HCT116 (cell line): ENCODE results near the gene UFSP2. TPM values are rescaled to one million over a fixed set of nuclear protein-coding genes. Genes with fewer than 3 reads are reported as not detected.
A peak's percentile ranks its signal among the peaks of the same experiment; 100 is the strongest.

Source experiments
- ATAC-seq: fragments of 200-7000 bp; cut with Tn5 transposase; 2 replicates; pipeline ENCODE4 v1.9.1; 2020; ENCODE audit warnings: mild to moderate bottlenecking, moderate library complexity
- BruUV-seq: library from RNA; stranded (reverse); fragments of 400-500 nt; replicated peaks from 2 replicates; lab custom pipeline; 2021; lab: Mats Ljungman, UMichigan
- CTCF ChIA-PET: fragments of 300-600 bp; sonication (Branson Sonifier 250); formaldehyde crosslinking; loops from one replicate; lab custom pipeline; 2021; ENCODE audit warnings: antibody characterized with exemption; lab: Charles Lee
- POLR2A ChIA-PET: fragments of 300-600, 350-600 bp; sonication (Branson Sonifier 250); formaldehyde crosslinking; loops from one replicate; lab custom pipeline; 2021; ENCODE audit warnings: antibody characterized with exemption; lab: Charles Lee
- RAD21 ChIA-PET, 2 experiments: fragments of 300-600 bp; sonication (Branson Sonifier 250); formaldehyde crosslinking; loops; one replicate each; lab custom pipeline; 2023; ENCODE audit warnings: low total read pairs in 2 of 2; ENCODE audit not compliant: uncharacterized antibody in 2 of 2, unreplicated experiment in 2 of 2, low non-redundant PET in 1 of 2; lab: Charles Lee
- DNase-seq: peaks from one replicate; pipeline ENCODE4 v3.0.0-alpha.2; 2010; ENCODE audit warnings: low read depth, low spot score
- H2AFZ ChIP-seq: fragments of 200-600 bp; shearing (Covaris generic), sonication (generic); 2 replicates; pipeline ENCODE4 v1.6.1; 2017; ENCODE audit warnings: low read depth, mixed run types, mixed read lengths, antibody characterized with exemption, low read length; ENCODE audit not compliant: poor library complexity, severe bottlenecking
- H3K27ac ChIP-seq: 2 replicates; pipeline ENCODE4 v1.5.1; 2012; ENCODE audit warnings: low read depth, low read length
- H3K27me3 ChIP-seq: fragments of 200-600 bp; sonication (generic); 2 replicates; pipeline ENCODE4 v1.6.1; 2016; ENCODE audit warnings: mixed run types, low read length, mixed read lengths; ENCODE audit not compliant: insufficient read depth
- H3K36me3 ChIP-seq, 2 experiments: fragments of 200-500 bp in 1 of 2; fragments of 200-600 bp in 1 of 2; sonication (Bioruptor generic) in 1 of 2; sonication (generic) in 1 of 2; 2 replicates each; pipeline versions ENCODE4 v1.5.1 to v1.6.1; 2014 to 2016; ENCODE audit warnings: low read length in 2 of 2, inconsistent platforms in 1 of 2, mixed read lengths in 1 of 2, mixed run types in 1 of 2; ENCODE audit not compliant: insufficient read depth in 2 of 2, control insufficient read depth in 1 of 2
- H3K4me1 ChIP-seq, 2 experiments: fragments of 200-600 bp in 1 of 2; sonication (generic) in 1 of 2; 2 replicates each; pipeline versions ENCODE4 v1.5.1 to v1.6.1; 2012 to 2017; ENCODE audit warnings: low read length in 2 of 2, inconsistent platforms in 1 of 2, mild to moderate bottlenecking in 1 of 2, mixed read lengths in 1 of 2, mixed run types in 1 of 2, moderate library complexity in 1 of 2; ENCODE audit not compliant: insufficient read depth in 2 of 2, control insufficient read depth in 1 of 2
- H3K4me2 ChIP-seq: fragments of 200-600 bp; sonication (generic); 2 replicates; pipeline ENCODE4 v1.6.1; 2017; ENCODE audit warnings: mixed run types, low read length, mixed read lengths
- H3K4me3 ChIP-seq, 2 experiments: fragments of 200-600 bp in 1 of 2; sonication (generic) in 1 of 2; replicated peaks in 1 of 2; 2 replicates each; pipeline ENCODE4 v1.5.1; 2011 to 2016; ENCODE audit warnings: low read length in 2 of 2, control low read depth in 1 of 2, low read depth in 1 of 2, mild to moderate bottlenecking in 1 of 2, mixed read lengths in 1 of 2, mixed run types in 1 of 2
- H3K79me2 ChIP-seq: fragments of 200-600 bp; sonication (generic); 2 replicates; pipeline ENCODE4 v1.6.1; 2017; ENCODE audit warnings: mild to moderate bottlenecking, mixed run types, low read length, moderate library complexity, mixed read lengths; ENCODE audit not compliant: insufficient read depth
- H3K9ac ChIP-seq: fragments of 200-600 bp; sonication (generic); 2 replicates; pipeline ENCODE4 v1.6.1; 2016; ENCODE audit warnings: low read length, mixed read lengths
- H3K9me2 ChIP-seq: fragments of 200-600 bp; sonication (generic), shearing (Covaris generic); 2 replicates; pipeline ENCODE4 v1.6.1; 2017; ENCODE audit warnings: mixed run types, mild to moderate bottlenecking, moderate library complexity; ENCODE audit not compliant: insufficient read depth
- H3K9me3 ChIP-seq, 2 experiments: fragments of 200-500 bp in 1 of 2; fragments of 200-600 bp in 1 of 2; sonication (Bioruptor generic) in 1 of 2; sonication (generic) in 1 of 2; 2 replicates each; pipeline ENCODE4 v1.6.1; 2014 to 2017; ENCODE audit warnings: low read length in 2 of 2, mixed read lengths in 2 of 2, inconsistent platforms in 1 of 2, low read depth in 1 of 2, mild to moderate bottlenecking in 1 of 2, mixed run types in 1 of 2, moderate library complexity in 1 of 2; ENCODE audit not compliant: control insufficient read depth in 1 of 2, insufficient read depth in 1 of 2
- H4K20me1 ChIP-seq: fragments of 200-600 bp; sonication (generic), shearing (Covaris generic); 2 replicates; pipeline ENCODE4 v1.6.1; 2017; ENCODE audit warnings: mixed run types, mild to moderate bottlenecking, moderate library complexity; ENCODE audit not compliant: insufficient read depth
- CBX3 ChIP-seq: IDR thresholded peaks from 2 replicates; pipeline ENCODE4 v1.6.1; 2012; ENCODE audit warnings: low read depth
- CEBPB ChIP-seq: IDR thresholded peaks from 2 replicates; pipeline ENCODE4 v1.6.1; 2012; ENCODE audit warnings: low read depth
- EGR1 ChIP-seq: IDR thresholded peaks from 2 replicates; pipeline ENCODE4 v1.6.1; 2012; ENCODE audit warnings: low read depth
- ELF1 ChIP-seq: IDR thresholded peaks from 2 replicates; pipeline ENCODE4 v1.6.1; 2012; ENCODE audit warnings: low read depth, borderline replicate concordance
- EZH2 ChIP-seq: fragments of 200-600 bp; sonication (generic); IDR thresholded peaks from 2 replicates; pipeline ENCODE4 v1.6.1; 2017; ENCODE audit warnings: antibody characterized with exemption, mixed run types
- EZH2phosphoT487 ChIP-seq: fragments of 200-600 bp; IDR thresholded peaks from 2 replicates; pipeline ENCODE4 v1.6.1; 2018; ENCODE audit warnings: antibody characterized with exemption, borderline replicate concordance
- FOSL1 ChIP-seq: IDR thresholded peaks from 2 replicates; pipeline ENCODE4 v1.6.1; 2012; ENCODE audit warnings: low read depth
- POLR2A ChIP-seq: IDR thresholded peaks from 2 replicates; pipeline ENCODE4 v1.7.0; 2011; ENCODE audit warnings: borderline replicate concordance; ENCODE audit not compliant: insufficient read depth, insufficient read length; ENCODE audit errors: extremely low read depth
- POLR2AphosphoS5 ChIP-seq: IDR thresholded peaks from 2 replicates; pipeline ENCODE4 v1.6.1; 2011; ENCODE audit warnings: mild to moderate bottlenecking, low read depth, low read length, moderate library complexity
- SIN3A ChIP-seq: IDR thresholded peaks from 2 replicates; pipeline ENCODE4 v1.6.1; 2012; ENCODE audit warnings: low read depth
- SP1 ChIP-seq: IDR thresholded peaks from 2 replicates; pipeline ENCODE4 v1.6.1; 2012; ENCODE audit warnings: low read depth
- SRF ChIP-seq: IDR thresholded peaks from 2 replicates; pipeline ENCODE4 v1.6.1; 2012; ENCODE audit warnings: low read depth
- YY1 ChIP-seq: IDR thresholded peaks from 2 replicates; pipeline ENCODE4 v1.6.1; 2011; ENCODE audit warnings: low read length, low read depth, moderate library complexity, mild to moderate bottlenecking; ENCODE audit not compliant: insufficient replicate concordance; ENCODE audit errors: extremely low read depth
- ZFX ChIP-seq: fragments of 450-650 bp; IDR thresholded peaks from 2 replicates; pipeline ENCODE4 v1.6.1; 2017
- ZNF274 ChIP-seq: fragments of 200-500 bp; sonication (Bioruptor generic); IDR thresholded peaks from 2 replicates; pipeline ENCODE4 v1.6.1; 2014; ENCODE audit warnings: mild to moderate bottlenecking, low read depth, low read length, inconsistent platforms
- intact Hi-C: fragments of 100-400 bp; cut with micrococcal nuclease; formaldehyde crosslinking; loops from 2 replicates; pipeline ENCODE4 v1.10.0; 2022
- total RNA-seq: library from RNA; stranded (reverse); gene quantifications from one replicate; pipeline ENCODE4 v1.2.1, GENCODE V29; 2021; ENCODE audit not compliant: unreplicated experiment
- TF ChIP-seq, protein P1 (sequence below): IDR thresholded peaks from 2 replicates; pipeline ENCODE4 v1.6.1; 2012
- TF ChIP-seq, protein P2 (sequence below): IDR thresholded peaks from 2 replicates; pipeline ENCODE4 v1.6.1; 2012; ENCODE audit warnings: low read depth
- TF ChIP-seq, protein P3 (sequence below): IDR thresholded peaks from 2 replicates; pipeline ENCODE4 v1.6.1; 2012

Gene UFSP2
- total RNA-seq, 1 experiment from 2014 or later: 29.4 TPM

DNA sequence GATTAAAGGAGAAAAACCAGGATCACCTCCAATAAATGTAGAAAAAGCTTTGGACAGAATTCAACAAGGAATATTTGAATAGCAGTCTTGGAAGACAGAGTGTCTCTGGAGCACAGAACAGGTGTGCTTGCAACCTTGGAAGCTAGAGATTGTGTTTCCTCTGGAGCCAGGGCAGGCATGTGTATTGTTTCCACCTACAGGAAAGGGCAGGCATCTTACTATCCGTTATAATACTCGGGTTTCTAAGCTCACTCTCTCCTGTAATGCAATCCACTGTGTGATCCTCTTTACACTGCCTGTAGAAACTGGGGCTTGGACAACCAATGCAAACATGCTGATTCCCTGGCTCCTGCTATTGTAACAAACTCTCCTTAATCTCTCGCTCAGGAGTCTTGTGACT is 31.4 kb upstream of the UFSP2 start:
- H3K36me3 ChIP-seq: no peaks in the 10 kb centered on the region
- ChIA-PET RAD21 (no interaction called here), CTCF (no interaction called here), POLR2A (interaction anchor here (0.8 kb wide), 1 partner anchor 31 kb away, joined by 3 read pairs; the partner anchor contains the start of gene UFSP2)
- DNase-seq (no peak), ATAC-seq (peak; percentile 63; the same call in 1 of the 2 replicates)
- no peaks in the 10 kb centered on the region for H3K79me2 ChIP-seq
- no peaks in the 10 kb centered on the region; a peak in 1 of 4 replicates for H3K4me1 ChIP-seq
- H4K20me1 ChIP-seq: no peaks in the 10 kb centered on the region
- H2AFZ ChIP-seq: no peak overlapping the region
- no peak overlapping the region for H3K27ac ChIP-seq
- H3K9ac ChIP-seq: no peak overlapping the region
- no peaks in the 10 kb centered on the region for H3K27me3 ChIP-seq
- H3K9me3 ChIP-seq: no peaks in the 10 kb centered on the region
- no peak overlapping the region for H3K4me2 ChIP-seq
- intact Hi-C loops: no loop called here
- H3K9me2 ChIP-seq: no peaks in the 10 kb centered on the region
- no peak for TF ChIP-seq SIN3A
- TF ChIP-seq POLR2AphosphoS5: no peak
- BruUV-seq: no TSS peak
- H3K4me3 ChIP-seq: no peak overlapping the region

DNA sequence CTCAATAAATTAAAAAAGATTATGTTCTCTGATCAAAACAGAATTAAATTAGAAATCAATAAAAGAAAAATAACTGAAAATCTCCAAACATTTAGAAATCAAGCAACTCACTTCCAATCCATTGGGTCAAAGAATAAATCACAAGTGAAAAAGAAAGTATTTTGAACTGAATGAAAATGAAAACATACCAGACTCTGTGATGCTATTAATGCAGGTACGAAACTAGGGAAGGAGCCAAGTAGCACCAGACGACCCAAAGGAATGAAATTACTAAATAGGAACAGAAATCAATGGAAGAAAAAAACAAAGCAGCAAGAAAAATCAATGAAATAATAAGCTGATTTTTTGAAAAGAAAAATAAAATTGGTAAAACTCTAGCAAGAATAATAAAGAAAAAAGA is 30.4 kb upstream of the UFSP2 start:
- intact Hi-C loops: no loop called here
- no peak for DNase-seq
- Histone ChIP-seq H3K27me3 (no peaks in the 10 kb centered on the region), H3K4me3 (no peak overlapping the region), H3K36me3 (no peaks in the 10 kb centered on the region), H2AFZ (no peak overlapping the region), H3K79me2 (no peaks in the 10 kb centered on the region), H3K9ac (no peak overlapping the region), H4K20me1 (no peaks in the 10 kb centered on the region), H3K27ac (no peak overlapping the region), H3K9me2 (no peaks in the 10 kb centered on the region), H3K9me3 (no peaks in the 10 kb centered on the region), H3K4me2 (no peak overlapping the region), H3K4me1 (no peaks in the 10 kb centered on the region; a peak in 1 of 4 replicates)
- ChIA-PET RAD21 (no interaction called here), CTCF (no interaction called here), POLR2A (no interaction called here)
- BruUV-seq: no TSS peak
- no peak for ATAC-seq
- TF ChIP-seq, protein P1, sequence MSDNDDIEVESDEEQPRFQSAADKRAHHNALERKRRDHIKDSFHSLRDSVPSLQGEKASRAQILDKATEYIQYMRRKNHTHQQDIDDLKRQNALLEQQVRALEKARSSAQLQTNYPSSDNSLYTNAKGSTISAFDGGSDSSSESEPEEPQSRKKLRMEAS: no peak
- TF ChIP-seq EZH2 (no peak), ZFX (no peak), CBX3 (no peak), EGR1 (no peak), SRF (no peak), POLR2AphosphoS5 (no peak), FOSL1 (no peak), ZNF274 (no peak), CEBPB (no peak), EZH2phosphoT487 (no peak), POLR2A (no peak), SP1 (no peak), ELF1 (no peak), YY1 (no peak)
- TF ChIP-seq, protein P2, sequence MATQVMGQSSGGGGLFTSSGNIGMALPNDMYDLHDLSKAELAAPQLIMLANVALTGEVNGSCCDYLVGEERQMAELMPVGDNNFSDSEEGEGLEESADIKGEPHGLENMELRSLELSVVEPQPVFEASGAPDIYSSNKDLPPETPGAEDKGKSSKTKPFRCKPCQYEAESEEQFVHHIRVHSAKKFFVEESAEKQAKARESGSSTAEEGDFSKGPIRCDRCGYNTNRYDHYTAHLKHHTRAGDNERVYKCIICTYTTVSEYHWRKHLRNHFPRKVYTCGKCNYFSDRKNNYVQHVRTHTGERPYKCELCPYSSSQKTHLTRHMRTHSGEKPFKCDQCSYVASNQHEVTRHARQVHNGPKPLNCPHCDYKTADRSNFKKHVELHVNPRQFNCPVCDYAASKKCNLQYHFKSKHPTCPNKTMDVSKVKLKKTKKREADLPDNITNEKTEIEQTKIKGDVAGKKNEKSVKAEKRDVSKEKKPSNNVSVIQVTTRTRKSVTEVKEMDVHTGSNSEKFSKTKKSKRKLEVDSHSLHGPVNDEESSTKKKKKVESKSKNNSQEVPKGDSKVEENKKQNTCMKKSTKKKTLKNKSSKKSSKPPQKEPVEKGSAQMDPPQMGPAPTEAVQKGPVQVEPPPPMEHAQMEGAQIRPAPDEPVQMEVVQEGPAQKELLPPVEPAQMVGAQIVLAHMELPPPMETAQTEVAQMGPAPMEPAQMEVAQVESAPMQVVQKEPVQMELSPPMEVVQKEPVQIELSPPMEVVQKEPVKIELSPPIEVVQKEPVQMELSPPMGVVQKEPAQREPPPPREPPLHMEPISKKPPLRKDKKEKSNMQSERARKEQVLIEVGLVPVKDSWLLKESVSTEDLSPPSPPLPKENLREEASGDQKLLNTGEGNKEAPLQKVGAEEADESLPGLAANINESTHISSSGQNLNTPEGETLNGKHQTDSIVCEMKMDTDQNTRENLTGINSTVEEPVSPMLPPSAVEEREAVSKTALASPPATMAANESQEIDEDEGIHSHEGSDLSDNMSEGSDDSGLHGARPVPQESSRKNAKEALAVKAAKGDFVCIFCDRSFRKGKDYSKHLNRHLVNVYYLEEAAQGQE: no peak
- TF ChIP-seq, protein P3, sequence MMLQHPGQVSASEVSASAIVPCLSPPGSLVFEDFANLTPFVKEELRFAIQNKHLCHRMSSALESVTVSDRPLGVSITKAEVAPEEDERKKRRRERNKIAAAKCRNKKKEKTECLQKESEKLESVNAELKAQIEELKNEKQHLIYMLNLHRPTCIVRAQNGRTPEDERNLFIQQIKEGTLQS: no peak
